Glomerular visceral epithelial cell (primary cell): Measurements from ENCODE around the gene HLA-B.

Experiments
- DNase-seq: peaks from one replicate; pipeline ENCODE4 v3.0.0-alpha.2; 2016; ENCODE audit errors: extremely low spot score

The HLA-B gene

DNA sequence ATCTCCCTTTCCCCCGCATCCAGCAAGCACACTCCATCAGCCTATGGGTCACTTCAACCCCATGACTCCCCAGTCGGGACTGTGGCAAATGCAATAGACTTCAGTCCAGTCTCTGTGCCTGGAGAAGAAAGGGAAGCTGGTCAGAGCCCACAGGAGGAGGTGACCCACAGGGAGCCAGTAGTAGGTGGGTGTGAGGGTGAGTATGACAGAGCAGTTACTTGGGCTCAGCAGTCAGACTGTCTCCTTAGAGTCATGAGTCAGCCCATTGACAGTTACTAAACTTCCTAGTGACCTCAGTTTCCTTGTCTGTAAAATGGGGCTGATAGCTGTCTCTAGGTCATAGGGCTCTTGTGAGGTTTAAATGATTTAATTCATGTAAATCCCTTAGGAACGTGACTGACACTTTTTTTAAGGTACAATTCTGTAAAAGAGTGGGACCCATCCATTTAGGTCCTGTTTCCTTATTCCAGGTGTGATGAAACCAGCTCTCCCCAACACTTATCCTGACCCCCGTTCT is 51.2 kb downstream of the HLA-B start:
- DNase-seq, result no peak

DNA sequence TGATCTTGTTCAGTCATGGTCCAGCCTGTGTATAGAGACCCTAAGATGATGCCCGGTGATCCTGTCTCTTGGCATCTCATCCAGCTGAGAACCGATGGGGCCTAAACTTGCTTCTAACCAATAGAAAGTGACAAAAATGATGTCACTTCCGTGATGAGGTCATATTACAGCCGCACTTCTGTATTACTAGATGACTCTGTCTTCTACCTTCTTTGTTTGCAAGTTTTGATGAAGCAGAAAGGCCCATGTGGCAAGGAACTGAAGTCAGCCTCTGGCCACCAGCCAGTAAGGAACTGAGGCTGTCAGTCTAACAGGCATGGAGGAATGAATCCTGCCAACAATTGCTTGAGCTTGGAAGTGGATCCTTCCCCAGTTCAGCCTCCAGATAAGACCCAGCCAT is 52.3 kb downstream of the HLA-B start:
- no peak for DNase-seq
